Measurements from ENCODE around the gene KBTBD7. TPM values are rescaled to one million over a fixed set of nuclear protein-coding genes. Genes with fewer than 3 reads are reported as not detected.
"Not testable (repeated sequence)": the region's sequence is repeated elsewhere in the genome, so short reads cannot be mapped to it uniquely, and the experiment has no call there.

Gene KBTBD7
- polyA plus RNA-seq, 4 donors: 1.1 to 10.4 (median 3.0) TPM

DNA sequence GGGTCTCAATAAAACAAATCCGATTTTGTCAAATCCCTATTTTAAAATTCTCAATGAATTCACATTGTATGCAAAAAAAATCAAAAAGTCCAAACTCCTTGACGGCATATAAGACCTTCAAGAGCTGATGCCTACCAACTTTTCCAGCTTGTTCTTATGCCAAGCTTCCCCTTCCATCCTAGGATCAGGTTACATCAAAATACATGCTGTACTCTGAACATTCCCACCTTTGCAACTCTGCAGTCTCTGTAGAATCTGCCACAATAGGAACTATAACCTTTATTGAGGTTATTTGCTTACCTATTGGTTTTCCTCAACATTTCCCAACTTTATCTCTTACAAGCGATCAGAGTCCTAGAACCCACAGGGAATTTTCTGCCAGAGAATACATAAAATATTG lies 7.9 kb downstream of the KBTBD7 start:
- Histone ChIP-seq H3K4me3 (ENCODE audit: low read depth in 1 of 3, low read length in 3 of 3) (no peak overlapping the region), H3K4me1 (ENCODE audit: control insufficient read depth in 3 of 3, insufficient read depth in 2 of 3, low read depth in 1 of 3, low read length in 2 of 3) (no peaks in the 10 kb centered on the region), H3K9me3 (ENCODE audit: control insufficient read depth in 2 of 2, insufficient read depth in 1 of 2, low read depth in 1 of 2, low read length in 1 of 2) (no peaks in the 10 kb centered on the region), H3K27me3 (ENCODE audit: control insufficient read depth in 3 of 3, insufficient read depth in 3 of 3, low read length in 3 of 3) (no peaks in the 10 kb centered on the region), H3K27ac (ENCODE audit: low read depth in 1 of 3, low read length in 2 of 3) (no peak overlapping the region), H3K36me3 (ENCODE audit: control insufficient read depth in 3 of 3, insufficient read depth in 2 of 3, low read depth in 1 of 3, low read length in 3 of 3) (peaks cover 0 to 2% (median 0%) of the 10 kb centered on the region in 3 donors)
- WGBS, 3 donors: 90 to 93% (median 91%) methylated on average over 3 of the region's 3 CpGs
- no peak for DNase-seq
- no peak for FAIRE-seq

DNA sequence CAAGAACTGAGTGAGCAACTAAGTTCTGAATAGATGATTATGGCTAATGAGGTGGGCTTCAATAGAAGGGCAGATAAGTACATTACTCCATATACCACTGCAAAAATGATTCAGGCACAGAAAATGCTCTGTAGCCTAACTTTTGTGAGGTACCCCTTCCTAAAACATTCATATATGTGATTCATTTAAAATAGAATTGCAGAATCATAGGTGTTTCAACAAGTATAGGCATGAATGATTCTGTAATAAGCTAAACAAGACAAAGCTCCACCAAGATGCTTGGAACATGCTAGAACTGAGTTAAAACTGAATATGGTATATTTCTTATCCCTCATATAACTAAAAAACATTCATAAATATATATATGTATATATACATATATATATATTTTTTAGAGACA lies 12.1 kb downstream of the KBTBD7 start:
- Histone ChIP-seq H3K9me3 (ENCODE audit: control insufficient read depth in 2 of 2, insufficient read depth in 1 of 2, low read depth in 1 of 2, low read length in 1 of 2) (peaks cover 0 to 5% of the 10 kb centered on the region in 2 donors), H3K36me3 (ENCODE audit: control insufficient read depth in 3 of 3, insufficient read depth in 2 of 3, low read depth in 1 of 3, low read length in 3 of 3) (no peaks in the 10 kb centered on the region), H3K27ac (ENCODE audit: low read depth in 1 of 3, low read length in 2 of 3) (no peak overlapping the region), H3K4me3 (ENCODE audit: low read depth in 1 of 3, low read length in 3 of 3) (no peak overlapping the region), H3K27me3 (ENCODE audit: control insufficient read depth in 3 of 3, insufficient read depth in 3 of 3, low read length in 3 of 3) (no peaks in the 10 kb centered on the region), H3K4me1 (ENCODE audit: control insufficient read depth in 3 of 3, insufficient read depth in 2 of 3, low read depth in 1 of 3, low read length in 2 of 3) (no peaks in the 10 kb centered on the region)
- FAIRE-seq (no peak), DNase-seq (no peak)

DNA sequence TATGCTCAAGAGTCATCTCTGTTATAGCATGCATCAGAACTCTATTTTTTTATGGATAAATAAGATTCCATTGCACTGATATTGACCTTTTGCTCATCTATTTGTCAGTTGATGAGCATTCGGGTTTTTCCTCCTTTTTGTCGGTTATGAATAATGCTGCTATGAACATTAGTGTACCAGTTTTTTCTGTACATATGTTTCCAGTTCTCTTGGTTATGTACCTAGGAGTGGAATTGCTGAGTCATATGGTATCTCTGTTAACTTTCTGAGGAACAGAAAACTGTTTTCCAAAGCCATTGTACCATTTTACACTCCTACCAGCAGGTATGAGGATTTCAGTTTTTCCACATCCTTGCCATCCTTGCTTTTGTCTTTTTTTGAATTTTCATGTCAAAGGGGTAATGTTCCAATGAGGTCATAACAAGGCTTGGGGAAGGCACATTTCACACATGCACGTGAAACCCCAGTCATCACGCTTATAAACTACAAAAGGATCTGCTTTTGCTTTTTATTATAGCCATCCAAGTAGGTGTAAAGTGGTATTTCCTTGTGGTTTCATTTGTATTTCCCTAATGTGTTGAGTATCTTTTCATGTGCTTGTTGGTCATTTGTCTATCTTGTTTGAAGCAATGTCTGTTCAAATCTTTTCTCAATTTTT lies 14.6 kb downstream of the KBTBD7 start:
- 77 to 87% (median 83%) methylated on average over 4 of the region's 4 CpGs for WGBS, 3 donors
- FAIRE-seq (no peak), DNase-seq (no peak)
- no peaks in the 10 kb centered on the region for H3K27me3 ChIP-seq (ENCODE audit: control insufficient read depth in 3 of 3, insufficient read depth in 3 of 3, low read length in 3 of 3)
- H3K4me3 ChIP-seq (ENCODE audit: low read depth in 1 of 3, low read length in 3 of 3): no peak overlapping the region
- H3K9me3 ChIP-seq (ENCODE audit: control insufficient read depth in 2 of 2, insufficient read depth in 1 of 2, low read depth in 1 of 2, low read length in 1 of 2): peaks cover 0 to 23% of the 10 kb centered on the region in 2 donors
- H3K27ac ChIP-seq (ENCODE audit: low read depth in 1 of 3, low read length in 2 of 3): no peak overlapping the region
- no peaks in the 10 kb centered on the region for H3K36me3 ChIP-seq (ENCODE audit: control insufficient read depth in 3 of 3, insufficient read depth in 2 of 3, low read depth in 1 of 3, low read length in 3 of 3)
- no peaks in the 10 kb centered on the region for H3K4me1 ChIP-seq (ENCODE audit: control insufficient read depth in 3 of 3, insufficient read depth in 2 of 3, low read depth in 1 of 3, low read length in 2 of 3)

DNA sequence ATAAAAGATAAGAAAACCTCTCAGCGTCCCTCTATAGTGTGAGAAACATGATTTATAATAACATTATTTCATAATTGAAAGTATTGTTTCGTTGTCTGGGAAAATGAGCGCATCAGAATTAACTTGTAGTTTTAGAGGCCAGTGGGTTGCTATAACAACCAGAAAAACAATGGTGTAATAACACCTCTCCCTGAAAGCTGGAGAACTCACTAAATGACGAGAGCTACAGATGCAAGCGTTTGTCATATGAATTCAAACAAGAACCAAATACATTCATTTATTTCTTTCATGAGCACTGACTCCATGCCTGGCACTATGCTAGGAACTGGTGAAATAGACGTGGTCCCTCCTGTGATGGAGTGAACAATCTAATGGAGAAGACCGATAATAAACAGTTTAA lies 16.3 kb downstream of the KBTBD7 start:
- peaks cover 0 to 29% of the 10 kb centered on the region in 2 donors for H3K9me3 ChIP-seq (ENCODE audit: control insufficient read depth in 2 of 2, insufficient read depth in 1 of 2, low read depth in 1 of 2, low read length in 1 of 2)
- H3K27ac ChIP-seq (ENCODE audit: low read depth in 1 of 3, low read length in 2 of 3): no peak overlapping the region
- H3K36me3 ChIP-seq (ENCODE audit: control insufficient read depth in 3 of 3, insufficient read depth in 2 of 3, low read depth in 1 of 3, low read length in 3 of 3): no peaks in the 10 kb centered on the region
- 84 to 89% (median 88%) methylated on average over 7 of the region's 7 CpGs for WGBS, 3 donors
- DNase-seq: no peak
- H3K4me3 ChIP-seq (ENCODE audit: low read depth in 1 of 3, low read length in 3 of 3): no peak overlapping the region
- H3K4me1 ChIP-seq (ENCODE audit: control insufficient read depth in 3 of 3, insufficient read depth in 2 of 3, low read depth in 1 of 3, low read length in 2 of 3): no peaks in the 10 kb centered on the region
- no peak for FAIRE-seq
- H3K27me3 ChIP-seq (ENCODE audit: control insufficient read depth in 3 of 3, insufficient read depth in 3 of 3, low read length in 3 of 3): no peaks in the 10 kb centered on the region

DNA sequence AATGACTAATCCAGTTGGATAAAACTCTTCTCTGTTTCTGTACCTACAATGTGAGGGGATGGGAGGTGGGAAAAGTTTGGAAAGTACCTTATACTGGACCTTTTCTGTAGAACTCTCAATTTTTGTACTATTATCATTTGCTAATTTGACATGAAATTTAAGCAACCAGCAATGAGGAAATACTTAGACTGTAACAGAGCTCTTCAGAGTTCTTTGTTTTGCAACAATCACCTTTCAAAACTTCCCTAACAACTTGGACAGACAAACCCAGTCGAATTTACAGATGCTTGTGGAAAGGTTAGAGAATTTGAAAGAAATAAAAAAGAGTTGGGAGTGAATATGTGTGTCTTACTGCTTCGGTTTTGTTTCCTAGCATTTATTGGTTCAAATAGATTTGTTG lies 16.8 kb downstream of the KBTBD7 start:
- no peak overlapping the region for H3K4me3 ChIP-seq (ENCODE audit: low read depth in 1 of 3, low read length in 3 of 3)
- peaks cover 0 to 29% of the 10 kb centered on the region in 2 donors for H3K9me3 ChIP-seq (ENCODE audit: control insufficient read depth in 2 of 2, insufficient read depth in 1 of 2, low read depth in 1 of 2, low read length in 1 of 2)
- no peak overlapping the region for H3K27ac ChIP-seq (ENCODE audit: low read depth in 1 of 3, low read length in 2 of 3)
- no peaks in the 10 kb centered on the region for H3K36me3 ChIP-seq (ENCODE audit: control insufficient read depth in 3 of 3, insufficient read depth in 2 of 3, low read depth in 1 of 3, low read length in 3 of 3)
- FAIRE-seq (no peak), DNase-seq (no peak)
- H3K4me1 ChIP-seq (ENCODE audit: control insufficient read depth in 3 of 3, insufficient read depth in 2 of 3, low read depth in 1 of 3, low read length in 2 of 3): no peaks in the 10 kb centered on the region
- WGBS, 3 donors: 40 to 44% (median 41%) methylated on average over 2 of the region's 2 CpGs
- no peaks in the 10 kb centered on the region for H3K27me3 ChIP-seq (ENCODE audit: control insufficient read depth in 3 of 3, insufficient read depth in 3 of 3, low read length in 3 of 3)

DNA sequence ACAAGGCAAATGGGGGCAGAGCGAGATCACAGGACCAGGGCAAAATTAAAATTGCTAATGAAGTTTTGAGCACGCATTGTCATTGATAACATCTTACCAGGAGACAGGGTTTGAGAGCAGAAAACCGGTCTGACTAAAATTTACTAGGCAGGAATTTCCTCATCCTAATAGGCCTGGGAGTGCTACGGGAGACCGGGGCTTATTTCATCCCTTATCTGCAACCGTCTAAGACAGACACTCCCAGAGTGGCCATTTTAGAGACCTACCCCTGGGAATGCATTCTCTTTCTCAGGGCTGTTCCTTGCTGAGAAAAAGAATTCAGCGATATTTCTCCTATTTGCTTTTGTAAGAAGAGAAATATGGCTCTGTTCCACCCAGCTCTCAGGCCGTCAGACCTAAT lies 18.8 kb downstream of the KBTBD7 start:
- H3K27ac ChIP-seq (ENCODE audit: low read depth in 1 of 3, low read length in 2 of 3); H3K4me1 ChIP-seq (ENCODE audit: control insufficient read depth in 3 of 3, insufficient read depth in 2 of 3, low read depth in 1 of 3, low read length in 2 of 3); FAIRE-seq; H3K36me3 ChIP-seq (ENCODE audit: control insufficient read depth in 3 of 3, insufficient read depth in 2 of 3, low read depth in 1 of 3, low read length in 3 of 3); H3K4me3 ChIP-seq (ENCODE audit: low read depth in 1 of 3, low read length in 3 of 3); H3K27me3 ChIP-seq (ENCODE audit: control insufficient read depth in 3 of 3, insufficient read depth in 3 of 3, low read length in 3 of 3); DNase-seq: not testable (repeated sequence)
- H3K9me3 ChIP-seq (ENCODE audit: control insufficient read depth in 2 of 2, insufficient read depth in 1 of 2, low read depth in 1 of 2, low read length in 1 of 2): peaks cover 0 to 29% of the 10 kb centered on the region in 2 donors
- 94 to 97% (median 94%) methylated on average over 8 of the region's 8 CpGs for WGBS, 3 donors

DNA sequence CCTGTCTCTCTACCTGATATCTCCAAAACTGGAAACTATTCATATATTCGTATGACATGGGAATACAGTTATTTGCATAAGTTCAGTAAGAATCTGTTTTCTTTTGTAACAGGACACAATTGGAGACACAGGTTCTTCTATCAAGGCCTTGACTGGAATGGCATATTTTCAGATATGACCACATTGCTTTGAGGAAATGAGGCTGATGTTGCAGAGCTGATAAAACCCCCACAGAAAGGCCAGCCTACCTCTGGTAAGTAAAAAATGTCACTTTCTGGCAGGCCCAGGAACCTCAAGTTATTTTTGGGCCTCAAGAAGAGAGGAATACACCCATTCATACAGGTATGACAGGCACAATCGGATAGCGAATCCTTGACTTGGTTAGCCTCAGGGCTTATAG lies 32.2 kb downstream of the KBTBD7 start:
- H3K4me3 ChIP-seq (ENCODE audit: low read depth in 1 of 3, low read length in 3 of 3): no peak overlapping the region
- no peaks in the 10 kb centered on the region for H3K9me3 ChIP-seq (ENCODE audit: control insufficient read depth in 2 of 2, insufficient read depth in 1 of 2, low read depth in 1 of 2, low read length in 1 of 2)
- no peaks in the 10 kb centered on the region for H3K4me1 ChIP-seq (ENCODE audit: control insufficient read depth in 3 of 3, insufficient read depth in 2 of 3, low read depth in 1 of 3, low read length in 2 of 3)
- H3K27ac ChIP-seq (ENCODE audit: low read depth in 1 of 3, low read length in 2 of 3): no peak overlapping the region
- DNase-seq (no peak), FAIRE-seq (no peak)
- H3K27me3 ChIP-seq (ENCODE audit: control insufficient read depth in 3 of 3, insufficient read depth in 3 of 3, low read length in 3 of 3): no peaks in the 10 kb centered on the region
- 95 to 99% (median 98%) methylated on average over 3 of the region's 3 CpGs for WGBS, 3 donors
- H3K36me3 ChIP-seq (ENCODE audit: control insufficient read depth in 3 of 3, insufficient read depth in 2 of 3, low read depth in 1 of 3, low read length in 3 of 3): no peaks in the 10 kb centered on the region

DNA sequence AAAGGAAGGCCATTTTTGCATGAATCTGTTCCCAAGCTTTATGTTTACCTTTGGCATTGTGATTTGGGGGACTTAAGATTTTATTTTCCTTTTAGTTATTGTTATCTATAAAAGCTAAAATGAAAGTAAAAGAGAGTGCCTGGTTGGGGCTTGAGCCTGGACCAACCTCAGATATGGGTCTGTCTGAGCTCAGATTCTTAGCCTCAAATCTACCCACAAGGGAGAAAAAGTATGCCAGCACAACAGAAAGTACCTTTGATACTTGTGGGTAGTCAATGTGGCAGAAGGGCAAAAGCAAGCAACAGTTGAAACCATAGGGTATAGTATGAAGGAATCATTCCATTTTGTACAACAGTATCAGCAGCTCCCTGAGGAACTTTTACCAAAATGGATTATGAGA lies 35.2 kb downstream of the KBTBD7 start:
- FAIRE-seq (no peak), DNase-seq (no peak)
- no peaks in the 10 kb centered on the region for H3K27me3 ChIP-seq (ENCODE audit: control insufficient read depth in 3 of 3, insufficient read depth in 3 of 3, low read length in 3 of 3)
- H3K27ac ChIP-seq (ENCODE audit: low read depth in 1 of 3, low read length in 2 of 3): no peak overlapping the region
- H3K4me1 ChIP-seq (ENCODE audit: control insufficient read depth in 3 of 3, insufficient read depth in 2 of 3, low read depth in 1 of 3, low read length in 2 of 3): no peaks in the 10 kb centered on the region
- no peaks in the 10 kb centered on the region for H3K9me3 ChIP-seq (ENCODE audit: control insufficient read depth in 2 of 2, insufficient read depth in 1 of 2, low read depth in 1 of 2, low read length in 1 of 2)
- H3K36me3 ChIP-seq (ENCODE audit: control insufficient read depth in 3 of 3, insufficient read depth in 2 of 3, low read depth in 1 of 3, low read length in 3 of 3): no peaks in the 10 kb centered on the region
- no peak overlapping the region for H3K4me3 ChIP-seq (ENCODE audit: low read depth in 1 of 3, low read length in 3 of 3)

DNA sequence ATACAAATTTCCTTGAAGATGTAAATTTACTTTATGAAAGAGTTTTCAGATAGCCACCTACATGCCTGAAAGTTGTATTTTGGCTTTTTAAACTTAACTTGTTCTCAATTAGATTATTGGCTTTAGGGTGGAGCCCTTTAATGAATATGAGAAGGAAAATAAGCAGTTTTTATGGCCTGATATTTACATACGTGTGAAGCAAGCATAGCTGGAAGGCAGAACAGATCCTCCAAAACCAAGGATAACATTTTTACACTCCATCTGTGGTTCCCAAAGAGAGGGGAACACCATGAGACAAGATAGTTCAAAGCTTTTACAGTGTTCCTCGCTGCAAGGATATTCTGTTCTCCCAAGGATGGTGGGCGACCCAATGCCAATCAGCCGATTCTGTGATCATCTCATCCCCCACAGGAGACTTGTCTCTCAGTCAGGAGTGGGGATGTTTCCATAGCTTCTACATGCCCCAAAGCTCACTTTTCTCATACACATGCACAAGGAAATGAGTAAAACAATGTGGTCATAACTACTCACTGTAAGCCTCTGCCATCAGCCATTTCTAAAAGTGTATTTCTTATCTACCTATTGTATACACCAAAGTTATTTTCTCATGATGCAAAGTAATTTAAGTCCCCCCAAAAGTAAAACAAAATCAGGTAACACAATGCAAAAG lies 37.2 kb downstream of the KBTBD7 start:
- WGBS, 3 donors: 94 to 95% (median 94%) methylated on average over 4 of the region's 4 CpGs
- Histone ChIP-seq H3K36me3 (ENCODE audit: control insufficient read depth in 3 of 3, insufficient read depth in 2 of 3, low read depth in 1 of 3, low read length in 3 of 3) (no peaks in the 10 kb centered on the region), H3K4me3 (ENCODE audit: low read depth in 1 of 3, low read length in 3 of 3) (no peak overlapping the region), H3K27me3 (ENCODE audit: control insufficient read depth in 3 of 3, insufficient read depth in 3 of 3, low read length in 3 of 3) (no peaks in the 10 kb centered on the region), H3K9me3 (ENCODE audit: control insufficient read depth in 2 of 2, insufficient read depth in 1 of 2, low read depth in 1 of 2, low read length in 1 of 2) (peaks cover 0 to 4% of the 10 kb centered on the region in 2 donors), H3K27ac (ENCODE audit: low read depth in 1 of 3, low read length in 2 of 3) (no peak overlapping the region), H3K4me1 (ENCODE audit: control insufficient read depth in 3 of 3, insufficient read depth in 2 of 3, low read depth in 1 of 3, low read length in 2 of 3) (no peaks in the 10 kb centered on the region)
- FAIRE-seq (no peak), DNase-seq (no peak)
